A549 (cell line): Measurements from ENCODE around the gene POTEJ. TPM values are rescaled to one million over a fixed set of nuclear protein-coding genes. Genes with fewer than 3 reads are reported as not detected.
"Not testable (repeated sequence)": the region's sequence is repeated elsewhere in the genome, so short reads cannot be mapped to it uniquely, and the experiment has no call there.

Source experiments
- ATAC-seq, 2 experiments: fragments of 200-7000 bp in 1 of 2; fragments of >200 bp in 1 of 2; cut with Nextera tagmentation in 1 of 2; cut with Tn5 transposase in 1 of 2; 3 replicates each; pipeline versions ENCODE4 v1.8.0 to v1.9.1; 2018 to 2020; ENCODE audit warnings: mild to moderate bottlenecking in 1 of 2, moderate library complexity in 1 of 2
- CTCF ChIA-PET: fragments of 300-600 bp; sonication (Branson Sonifier 250); formaldehyde crosslinking; extraction: SDS; loops from one replicate; lab custom pipeline; 2021; ENCODE audit warnings: antibody characterized with exemption, inconsistent platforms; lab: Yijun Ruan, JAX
- POLR2A ChIA-PET: fragments of 350-600 bp; formaldehyde crosslinking; extraction: SDS; loops from one replicate; lab custom pipeline; 2021; ENCODE audit warnings: antibody characterized with exemption, inconsistent platforms; lab: Yijun Ruan, JAX
- DNase-seq, 2 experiments: peaks; one replicate each; pipeline versions ENCODE4 v3.0.0 to v3.0.0-alpha.2; 2011 to 2016; ENCODE audit warnings: low read depth in 1 of 2, low spot score in 1 of 2
- FAIRE-seq: peaks from 2 replicates; lab custom pipeline; 2011; peaks lifted over from hg19 to GRCh38; lab: Jason Lieb, UNC
- H3K27ac ChIP-seq, 2 experiments: fragments of >200 bp; sonication (Bioruptor Twin); formaldehyde crosslinking; 3 replicates each; pipeline ENCODE4 v1.5.1; 2016 to 2017
- H3K4me1 ChIP-seq: fragments of >200 bp; sonication (Bioruptor Twin); formaldehyde crosslinking; 3 replicates; pipeline ENCODE4 v1.6.1; 2016
- H3K4me2 ChIP-seq: fragments of >200 bp; sonication (Bioruptor Twin); formaldehyde crosslinking; 3 replicates; pipeline ENCODE4 v1.6.1; 2016
- H3K4me3 ChIP-seq: fragments of >200 bp; sonication (Bioruptor Twin); formaldehyde crosslinking; 3 replicates; pipeline ENCODE4 v1.5.1; 2016
- H3K9me3 ChIP-seq: fragments of >200 bp; sonication (Bioruptor Twin); formaldehyde crosslinking; 3 replicates; pipeline ENCODE4 v1.6.1; 2016
- WGBS: methylation state at CpG from one replicate; pipeline ENCODE4 v1.1.6; 2017; ENCODE audit errors: missing lambda C conversion rate; 5-methylcytosine and 5-hydroxymethylcytosine counted together
- polyA plus RNA-seq, 4 experiments: library from polyadenylated mRNA; depleted of rRNA in 3 of 4; stranded (reverse); fragments of >200 nt; fragmentation: RNase III in 1 of 4; extraction: RNeasy Plus Mini Kit Qiagen cat#74134 plus additional on column Dnase treatment in 1 of 4; gene quantifications; 2 replicates in 3 of 4; 3 replicates in 1 of 4; pipeline ENCODE4 v1.2.3, GENCODE V29; 2011 to 2017

The POTEJ gene
- polyA plus RNA-seq, 2 of the 4 experiments (the other 2 are of a cell fraction) = 0.01 TPM; not detected in 1

DNA sequence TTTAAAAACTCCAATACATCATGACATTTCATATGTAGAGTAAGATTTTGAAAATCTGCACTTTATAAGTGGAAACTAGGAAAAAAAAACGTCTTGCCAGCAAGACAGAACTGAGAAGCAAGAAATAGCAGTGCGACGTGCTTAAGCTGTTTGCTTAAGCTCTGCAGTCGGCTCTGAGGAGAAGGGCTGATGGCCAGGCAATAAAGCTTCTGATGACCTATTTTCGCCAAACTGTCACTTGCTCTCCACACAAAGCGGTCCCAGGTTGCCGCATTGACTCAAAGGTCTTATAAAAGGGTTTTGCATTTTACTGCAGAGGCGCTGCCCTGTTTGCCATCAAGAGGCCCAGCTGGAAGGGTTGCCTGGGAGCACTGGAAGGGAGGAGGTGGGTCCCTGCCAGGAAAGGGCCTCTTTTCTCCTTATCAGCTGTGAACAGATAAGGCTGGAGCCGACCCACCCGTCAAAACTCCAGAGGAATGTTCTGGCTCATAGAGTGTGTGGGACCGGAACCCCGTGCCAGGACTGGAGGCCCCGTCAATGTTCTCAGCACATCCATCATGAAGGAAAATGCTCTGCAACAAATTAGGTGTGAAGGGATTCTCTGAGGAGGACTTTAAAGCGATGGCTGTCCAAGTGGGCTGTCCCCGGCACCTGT is 9.5 kb upstream of the POTEJ start:
- ATAC-seq = not testable (repeated sequence)
- WGBS = 54% methylated on average over 5 of the region's 15 CpGs

DNA sequence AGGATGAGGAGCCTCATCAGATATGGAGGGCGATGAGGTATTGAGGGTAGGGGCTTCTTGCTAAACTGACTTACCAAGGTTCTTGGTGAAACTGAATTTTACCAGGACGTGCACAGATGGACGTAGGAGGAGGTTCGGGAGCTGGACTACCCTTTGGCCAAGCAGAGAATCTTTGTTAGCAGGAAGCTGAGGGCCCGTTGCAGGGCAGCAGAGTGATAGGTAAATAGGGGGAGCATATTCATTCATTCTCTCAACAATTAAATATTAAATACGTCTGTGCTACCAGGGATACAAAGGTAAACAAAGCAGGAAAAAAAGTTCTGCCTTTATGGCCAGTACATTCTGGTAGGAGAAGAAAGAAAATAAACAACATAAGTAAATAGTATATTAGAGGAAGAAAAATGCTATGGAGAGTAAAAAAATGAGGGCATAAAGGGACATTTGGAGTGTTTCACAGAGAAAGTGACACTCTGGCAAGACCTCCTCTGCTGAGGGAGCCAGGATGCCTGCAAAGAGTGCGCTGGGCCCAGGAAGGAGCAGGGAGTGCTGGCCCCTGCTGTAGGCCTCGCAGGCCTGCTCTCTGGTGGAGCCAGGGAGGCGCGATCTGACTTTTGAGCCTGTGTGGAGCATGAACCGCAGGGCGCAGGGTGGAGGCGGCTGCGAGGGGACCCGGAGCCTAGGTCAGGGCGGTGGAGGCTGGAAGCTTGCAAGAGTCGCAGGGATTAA is 2.8 kb upstream of the POTEJ start:
- POLR2A ChIA-PET, H3K4me3 ChIP-seq, CTCF ChIA-PET, H3K27ac ChIP-seq, H3K9me3 ChIP-seq, H3K4me2 ChIP-seq, DNase-seq, FAIRE-seq, H3K4me1 ChIP-seq: not testable (repeated sequence)
- WGBS = no CpG with 5 or more reads among the region's 17 CpGs
- peak in 1 of 2 experiments; percentile 49; a peak in 2 of 6 replicates for ATAC-seq

More for the DNA sequence above, 9.5 kb upstream of the POTEJ start:
- DNase-seq, POLR2A ChIA-PET, H3K4me2 ChIP-seq, CTCF ChIA-PET, H3K9me3 ChIP-seq, FAIRE-seq, H3K4me3 ChIP-seq, H3K27ac ChIP-seq, H3K4me1 ChIP-seq: not testable (repeated sequence)

DNA sequence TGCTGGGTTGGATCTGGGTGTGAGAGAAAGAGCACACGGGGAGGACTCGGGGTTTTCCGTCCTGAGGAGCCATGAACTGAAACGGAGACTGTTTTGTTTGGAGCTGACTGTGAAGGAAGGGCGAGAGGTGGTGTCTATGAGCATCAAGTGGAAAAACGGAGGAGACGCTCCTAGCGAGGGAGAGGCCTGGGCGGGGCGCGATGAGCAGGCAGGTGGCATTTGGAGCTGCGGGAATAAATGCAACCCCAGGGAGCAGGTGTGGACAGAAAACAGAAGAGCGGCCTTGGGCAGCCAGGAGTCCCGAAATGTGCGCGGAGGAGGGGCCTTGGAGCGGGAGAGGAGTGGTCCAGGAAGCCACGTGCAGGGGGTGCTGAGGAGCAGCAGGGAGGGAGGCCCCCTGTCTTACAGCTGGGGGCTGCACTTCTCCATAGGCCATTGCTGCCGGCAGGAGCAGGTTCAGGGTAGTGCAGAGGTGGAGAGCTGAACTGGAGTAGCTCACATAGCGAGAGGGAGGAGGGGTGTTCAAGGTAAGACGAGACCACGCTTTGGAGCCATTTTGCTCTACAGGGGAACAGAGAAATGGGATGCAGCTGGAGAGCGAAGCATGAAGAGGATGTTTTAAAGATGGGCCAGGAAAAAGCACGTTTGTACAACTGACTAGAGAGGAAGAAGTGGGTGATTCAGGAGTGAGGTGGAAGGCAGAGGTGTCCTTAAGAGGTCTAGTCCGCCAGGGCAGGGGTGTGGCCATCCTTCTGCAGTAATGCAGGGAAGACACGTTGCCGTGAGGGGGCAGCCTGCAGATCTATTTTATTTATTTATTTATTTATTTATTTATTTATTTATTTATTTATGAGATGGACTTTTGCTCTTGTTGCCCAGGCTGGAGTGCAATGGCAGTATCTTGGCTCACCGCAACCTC is 2.0 kb upstream of the POTEJ start:
- ATAC-seq = peak in 1 of 2 experiments; percentile 71; a peak in 3 of 6 replicates
- FAIRE-seq = not testable (repeated sequence)

DNA sequence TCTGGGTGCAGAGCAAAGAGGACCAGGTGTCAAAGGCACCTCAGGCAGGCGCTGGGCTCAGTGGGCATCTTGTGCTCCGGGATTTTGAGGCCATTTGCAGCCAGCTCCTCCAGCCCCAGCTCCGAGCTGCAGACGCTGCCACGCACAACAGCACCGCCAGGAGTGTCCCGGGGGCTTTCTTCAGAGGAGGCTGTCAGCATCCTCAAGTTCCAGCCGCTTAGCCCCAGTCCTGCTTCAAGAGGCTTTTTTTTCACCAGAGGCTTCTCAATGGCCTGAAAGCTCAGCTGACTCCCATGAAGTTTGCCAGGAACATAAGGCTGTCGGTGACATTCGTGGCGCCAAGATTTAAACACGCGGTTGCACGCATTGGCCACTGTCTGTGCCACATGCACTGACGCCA is 754 bp upstream of the POTEJ start:
- CTCF ChIA-PET, H3K9me3 ChIP-seq, DNase-seq, H3K4me1 ChIP-seq, POLR2A ChIA-PET, H3K4me3 ChIP-seq, ATAC-seq, H3K27ac ChIP-seq, H3K4me2 ChIP-seq, FAIRE-seq: not testable (repeated sequence)
- 79% methylated on average over 8 of the region's 15 CpGs for WGBS

More for the DNA sequence above, 2.0 kb upstream of the POTEJ start:
- H3K9me3 ChIP-seq, CTCF ChIA-PET, H3K4me2 ChIP-seq, DNase-seq, H3K4me1 ChIP-seq, POLR2A ChIA-PET, H3K27ac ChIP-seq, H3K4me3 ChIP-seq: not testable (repeated sequence)
- 52% methylated on average over 7 of the region's 28 CpGs for WGBS

DNA sequence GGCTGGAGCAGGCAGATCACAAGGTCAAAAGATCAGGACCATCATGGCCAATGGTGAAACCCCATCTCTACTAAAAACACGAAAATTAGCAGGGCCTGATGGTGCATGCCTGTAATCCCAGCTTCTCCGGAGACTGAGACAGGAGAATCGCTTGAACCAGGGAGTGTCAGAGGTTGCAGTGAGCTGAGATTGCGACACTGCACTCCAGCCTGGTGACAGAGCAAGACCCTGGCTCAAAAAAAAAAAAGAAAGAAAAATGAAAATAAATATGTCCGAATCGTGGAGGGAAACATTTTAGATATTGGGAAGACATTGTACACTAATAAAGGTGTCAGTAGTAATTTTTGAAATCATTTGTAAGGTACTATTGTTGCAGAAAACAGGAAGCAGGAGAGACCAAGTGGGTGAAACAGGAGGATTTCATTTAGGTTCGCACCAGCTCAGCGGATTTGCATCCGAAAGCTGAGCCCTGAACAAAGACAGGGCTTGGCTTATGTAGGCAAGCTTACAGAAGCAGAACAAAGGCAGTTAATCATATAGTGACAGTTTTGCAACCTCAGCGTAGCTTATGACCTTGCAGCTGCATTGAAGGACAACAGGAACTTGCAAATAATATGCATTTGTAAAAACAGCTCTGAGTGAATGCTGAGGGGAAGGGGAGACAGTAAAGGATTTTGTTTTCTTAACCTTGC is 17.7 kb downstream of the POTEJ start:
- DNase-seq = not testable (repeated sequence)

DNA sequence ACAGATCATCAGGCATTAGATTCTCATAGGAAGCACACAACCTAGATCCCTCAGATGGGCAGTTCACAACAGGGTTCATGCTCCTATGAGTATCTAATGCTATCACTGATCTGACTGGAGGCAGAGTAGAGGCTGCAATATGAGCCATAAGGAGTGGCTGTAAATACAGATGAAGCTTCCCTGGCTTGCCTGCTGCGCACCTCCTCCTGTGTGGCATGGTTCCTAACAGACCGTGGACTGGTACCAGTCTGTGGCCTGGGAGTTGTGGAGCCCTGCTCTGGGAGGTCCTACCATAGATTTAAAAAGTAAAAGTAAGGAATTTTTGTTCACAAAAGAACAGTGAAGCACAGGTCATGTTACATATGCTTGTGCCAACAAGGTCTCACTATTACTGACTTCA is 27.7 kb downstream of the POTEJ start:
- H3K9me3 ChIP-seq = not testable (repeated sequence)

More for the DNA sequence above, 17.7 kb downstream of the POTEJ start:
- 42% methylated on average over 9 of the region's 10 CpGs for WGBS
- POLR2A ChIA-PET, H3K4me1 ChIP-seq, H3K9me3 ChIP-seq, H3K4me3 ChIP-seq, H3K27ac ChIP-seq, H3K4me2 ChIP-seq, FAIRE-seq, ATAC-seq, CTCF ChIA-PET: not testable (repeated sequence)

DNA sequence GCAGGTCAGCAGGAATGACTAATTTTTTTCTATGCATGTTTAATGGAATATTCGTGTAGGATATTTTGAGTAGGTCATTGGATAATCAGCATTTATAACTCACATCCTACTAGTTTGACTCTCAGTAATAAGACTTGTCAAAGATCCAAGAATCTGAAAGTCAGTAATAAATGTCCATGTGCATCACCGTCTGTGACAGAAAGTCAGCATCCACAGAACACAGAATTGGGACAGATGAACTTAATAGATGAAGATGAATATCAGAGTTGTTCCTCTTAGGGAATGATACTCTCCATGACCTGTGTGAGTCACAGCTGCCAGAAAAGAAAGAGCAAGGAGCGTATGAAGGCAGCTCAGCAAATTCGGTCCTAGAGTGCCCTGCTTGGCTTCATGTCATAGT is 30.4 kb downstream of the POTEJ start:
- H3K4me3 ChIP-seq, ATAC-seq, CTCF ChIA-PET, DNase-seq, H3K27ac ChIP-seq, POLR2A ChIA-PET, H3K4me2 ChIP-seq, FAIRE-seq, H3K4me1 ChIP-seq, H3K9me3 ChIP-seq: not testable (repeated sequence)
- 17% methylated on average over 4 of the region's 4 CpGs for WGBS

More for the DNA sequence above, 27.7 kb downstream of the POTEJ start:
- CTCF ChIA-PET, ATAC-seq, DNase-seq, H3K4me3 ChIP-seq, H3K4me2 ChIP-seq, POLR2A ChIA-PET, H3K4me1 ChIP-seq, H3K27ac ChIP-seq, FAIRE-seq: not testable (repeated sequence)
- WGBS = 5% methylated on average over 2 of the region's 2 CpGs

DNA sequence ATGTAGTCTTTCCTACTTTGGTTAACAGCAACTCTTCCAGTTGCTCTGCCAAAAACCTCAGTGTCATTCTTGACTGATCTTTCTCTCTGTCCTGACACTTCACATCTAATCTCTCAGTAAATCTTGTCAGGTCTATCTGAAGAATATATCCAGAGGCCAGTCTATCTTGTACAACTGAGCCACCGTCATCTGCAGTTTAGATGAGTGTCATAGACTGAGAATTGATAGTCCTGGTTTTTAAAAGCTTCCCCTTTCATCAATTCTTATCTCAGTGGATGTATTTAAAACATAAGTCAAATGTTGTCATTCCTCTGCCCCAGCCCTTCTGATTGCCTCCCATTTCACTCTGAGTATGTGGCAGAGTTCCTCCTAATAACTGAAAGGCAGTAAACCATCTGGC is 38.0 kb downstream of the POTEJ start:
- ATAC-seq, H3K4me3 ChIP-seq, POLR2A ChIA-PET, FAIRE-seq, H3K27ac ChIP-seq, CTCF ChIA-PET, H3K9me3 ChIP-seq, DNase-seq, H3K4me1 ChIP-seq, H3K4me2 ChIP-seq: not testable (repeated sequence)
- WGBS = 13% methylated on average over 1 of the region's 1 CpG

DNA sequence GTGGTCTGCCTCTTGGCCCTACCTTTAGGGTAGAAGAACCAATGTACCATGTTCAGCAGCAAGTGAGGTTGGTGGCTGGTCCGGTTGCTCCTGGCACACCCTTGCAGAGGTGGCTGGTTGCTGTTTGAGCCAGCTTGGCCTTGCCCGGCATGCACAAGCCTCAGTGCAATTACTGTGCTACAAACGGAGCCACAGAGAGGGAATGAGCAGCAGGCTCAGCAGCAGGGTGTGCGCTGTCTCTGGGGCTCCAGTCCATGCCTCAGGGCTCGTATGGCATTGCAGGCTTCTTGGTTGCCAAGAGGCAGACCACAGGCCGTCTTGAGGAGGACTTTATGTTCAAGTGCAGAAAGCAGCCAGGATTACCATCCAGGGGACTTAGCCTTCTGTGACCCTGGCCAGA is 53.3 kb downstream of the POTEJ start:
- FAIRE-seq, CTCF ChIA-PET, H3K4me3 ChIP-seq, POLR2A ChIA-PET, H3K27ac ChIP-seq, DNase-seq, H3K9me3 ChIP-seq, H3K4me2 ChIP-seq, ATAC-seq, H3K4me1 ChIP-seq: not testable (repeated sequence)
- 34% methylated on average over 3 of the region's 6 CpGs for WGBS

DNA sequence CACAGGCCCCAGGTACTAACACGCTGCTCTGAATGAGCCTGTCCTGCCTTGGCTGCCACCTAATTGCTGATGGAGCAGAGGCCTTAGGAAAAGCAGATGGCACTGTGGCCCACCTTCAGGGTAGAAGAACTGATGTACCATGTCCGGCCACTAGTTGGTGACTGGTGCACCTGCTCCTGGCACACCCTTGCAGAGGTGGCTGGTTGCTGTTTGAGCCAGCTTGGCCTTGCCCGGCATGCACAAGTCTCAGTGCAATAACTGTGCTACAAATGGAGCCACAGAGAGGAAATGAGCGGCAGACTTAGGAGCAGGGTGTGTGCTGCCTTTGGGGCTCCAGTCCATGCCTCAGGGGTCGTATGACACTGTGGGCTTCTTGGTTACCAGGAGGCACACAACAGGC is 54.4 kb downstream of the POTEJ start:
- H3K4me3 ChIP-seq, POLR2A ChIA-PET, H3K27ac ChIP-seq, FAIRE-seq, DNase-seq, H3K4me1 ChIP-seq, CTCF ChIA-PET, H3K4me2 ChIP-seq, H3K9me3 ChIP-seq, ATAC-seq: not testable (repeated sequence)
- WGBS = 59% methylated on average over 4 of the region's 5 CpGs
